Measurements from ENCODE around the gene SP140. TPM values are rescaled to one million over a fixed set of nuclear protein-coding genes. Genes with fewer than 3 reads are reported as not detected.

Gene SP140
- total and polyA plus RNA-seq, 2 experiments from 2014 or later = not detected

- no peak overlapping the region for H3K4me3 ChIP-seq
- no peaks in the 10 kb centered on the region for H3K36me3 ChIP-seq (ENCODE audit: low read depth)
- DNase-seq = no peak
- TF ChIP-seq EZH2 (IDR thresholded peaks at IDR 0.05; ENCODE audit: insufficient read depth, poor library complexity, severe bottlenecking) (no peak), EZH2phosphoT487 (IDR thresholded peaks at IDR 0.05; ENCODE audit: insufficient read depth, low read depth) (no peak)
- in situ Hi-C loops (cut with MboI) = no loop called here
- no peaks in the 10 kb centered on the region for H3F3A ChIP-seq (ENCODE audit: insufficient read depth)
- no peaks in the 10 kb centered on the region for H3K9me3 ChIP-seq (ENCODE audit: low read depth)
- H3K9ac ChIP-seq = no peak overlapping the region
- no peaks in the 10 kb centered on the region for H3K27me3 ChIP-seq (replicated peaks; ENCODE audit: insufficient read depth)
- WGBS, 2 experiments (ENCODE audit: low coverage in 1 of 2, low lambda C conversion rate in 2 of 2, missing lambda C conversion rate in 2 of 2) = 34 to 38% methylated on average over 3 of the region's 3 CpGs
- H4K20me1 ChIP-seq (ENCODE audit: insufficient read depth) = no peaks in the 10 kb centered on the region
- H3K4me1 ChIP-seq (ENCODE audit: insufficient read depth) = 0 out of 2 replicates have a peak, but pooled peaks cover 4% of the 10 kb centered on the region
- no peak overlapping the region for H2AFZ ChIP-seq
- H3K4me2 ChIP-seq (ENCODE audit: unreplicated experiment) = no peak overlapping the region
- no peaks in the 10 kb centered on the region for H3K79me2 ChIP-seq (ENCODE audit: insufficient read depth)
- no peaks in the 10 kb centered on the region for H3K9me2 ChIP-seq (ENCODE audit: insufficient read depth)
- no peak overlapping the region for H3K27ac ChIP-seq
Measured at GRCh38 chr2:230317366-230317765, 91.8 kb downstream of the SP140 start.

DNA sequence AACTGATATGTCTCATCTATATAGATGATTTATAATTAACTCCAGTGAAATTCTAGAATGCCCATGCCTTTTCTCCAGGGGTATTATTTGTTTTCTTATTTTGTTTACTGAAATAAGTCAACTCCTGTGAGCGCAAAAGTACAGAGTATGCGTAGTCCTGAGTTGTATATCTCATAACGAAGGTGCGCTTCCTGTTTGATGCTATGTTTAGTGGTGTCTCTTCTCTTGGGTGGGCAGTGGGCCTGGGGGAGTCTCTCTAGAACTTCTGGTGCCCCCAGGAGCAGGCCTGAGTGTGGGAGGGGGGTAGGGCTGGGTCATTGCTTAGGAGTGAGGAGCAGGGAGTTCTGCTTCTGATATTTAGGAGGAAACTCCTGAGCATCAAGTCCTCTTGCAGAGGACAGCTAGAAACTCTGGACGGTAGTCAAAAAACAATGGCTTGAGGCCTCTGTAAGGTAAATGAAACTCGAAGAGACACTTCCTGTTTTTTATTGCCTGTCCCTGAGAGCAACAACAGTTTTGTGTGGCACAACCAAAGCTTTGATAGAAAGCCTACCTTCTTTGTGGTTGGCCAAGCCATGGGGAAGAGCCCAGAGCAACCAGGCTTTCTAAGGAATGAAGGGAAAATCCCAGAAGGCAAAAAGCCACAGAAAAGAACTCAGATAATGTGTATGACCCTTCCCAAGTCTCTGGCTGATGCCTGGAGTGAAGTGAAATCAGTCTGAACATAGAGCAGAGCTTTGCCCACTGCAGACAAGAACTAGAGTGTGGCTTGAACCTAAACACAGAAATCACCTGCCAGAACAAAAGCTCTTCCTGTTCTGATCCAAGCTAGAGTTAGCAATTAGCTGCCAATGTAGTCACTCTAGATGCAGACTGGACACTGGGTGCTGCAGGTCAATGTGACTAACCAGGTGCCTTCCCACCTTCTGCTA, 92.9 kb downstream of the SP140 start:
- TF ChIP-seq EZH2 (IDR thresholded peaks at IDR 0.05; ENCODE audit: insufficient read depth, poor library complexity, severe bottlenecking) (no peak), EZH2phosphoT487 (IDR thresholded peaks at IDR 0.05; ENCODE audit: insufficient read depth, low read depth) (no peak)
- 59 to 60% methylated on average over 6 of the region's 6 CpGs for WGBS, 2 experiments (ENCODE audit: low coverage in 1 of 2, low lambda C conversion rate in 2 of 2, missing lambda C conversion rate in 2 of 2)
- H3K36me3 ChIP-seq (ENCODE audit: low read depth) = no peaks in the 10 kb centered on the region
- H3K4me2 ChIP-seq (ENCODE audit: unreplicated experiment) = no peak overlapping the region
- H3K9ac ChIP-seq = no peak overlapping the region
- no peak for DNase-seq
- no peak overlapping the region for H3K27ac ChIP-seq
- H3K4me3 ChIP-seq = no peak overlapping the region
- no peak overlapping the region for H2AFZ ChIP-seq
- no peaks in the 10 kb centered on the region for H3K4me1 ChIP-seq (ENCODE audit: insufficient read depth)
- no peaks in the 10 kb centered on the region for H3K27me3 ChIP-seq (replicated peaks; ENCODE audit: insufficient read depth)
- no peaks in the 10 kb centered on the region for H4K20me1 ChIP-seq (ENCODE audit: insufficient read depth)
- in situ Hi-C loops (cut with MboI) = no loop called here
- H3K9me2 ChIP-seq (ENCODE audit: insufficient read depth) = no peaks in the 10 kb centered on the region
- H3F3A ChIP-seq (ENCODE audit: insufficient read depth) = no peaks in the 10 kb centered on the region
- H3K9me3 ChIP-seq (ENCODE audit: low read depth) = no peaks in the 10 kb centered on the region
- no peaks in the 10 kb centered on the region for H3K79me2 ChIP-seq (ENCODE audit: insufficient read depth)

DNA sequence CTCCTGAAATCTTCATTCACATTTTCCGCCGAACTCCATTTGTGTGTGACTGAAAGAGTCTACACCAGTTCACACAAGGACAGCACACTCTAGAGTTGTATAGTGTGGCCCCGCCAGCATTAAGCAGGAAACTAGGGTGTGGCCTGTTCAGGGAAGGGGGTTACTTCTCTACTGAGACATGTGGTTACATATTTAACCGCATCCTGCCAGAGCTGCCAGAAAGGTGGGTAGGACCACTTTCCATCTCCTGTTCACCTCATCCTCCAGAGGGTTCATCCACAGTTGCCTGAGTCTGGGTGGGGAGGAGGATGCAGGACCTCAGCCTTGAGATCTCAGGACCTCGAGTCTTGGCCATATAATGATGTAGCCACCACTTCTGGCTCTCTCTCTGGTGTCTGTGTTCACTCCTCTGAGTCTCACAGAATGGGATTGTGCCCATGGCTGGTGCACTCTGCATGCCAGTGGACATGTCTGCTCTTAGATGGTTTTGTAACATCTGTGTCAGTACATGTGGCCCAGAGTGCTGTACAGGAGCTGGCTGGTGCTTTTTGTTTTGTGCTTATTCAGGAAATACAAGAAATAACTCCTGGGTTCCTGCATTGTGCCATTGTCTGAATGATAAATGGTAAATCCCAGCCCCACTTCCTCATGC, 93.8 kb downstream of the SP140 start:
- no peaks in the 10 kb centered on the region for H4K20me1 ChIP-seq (ENCODE audit: insufficient read depth)
- H3K9me3 ChIP-seq (ENCODE audit: low read depth) = no peaks in the 10 kb centered on the region
- DNase-seq = no peak
- H3K27ac ChIP-seq = no peak overlapping the region
- H3K36me3 ChIP-seq (ENCODE audit: low read depth) = no peaks in the 10 kb centered on the region
- H3K4me3 ChIP-seq = no peak overlapping the region
- H3K4me1 ChIP-seq (ENCODE audit: insufficient read depth) = no peaks in the 10 kb centered on the region
- H3K79me2 ChIP-seq (ENCODE audit: insufficient read depth) = no peaks in the 10 kb centered on the region
- no peak overlapping the region for H2AFZ ChIP-seq
- in situ Hi-C loops (cut with MboI) = no loop called here
- H3K4me2 ChIP-seq (ENCODE audit: unreplicated experiment) = no peak overlapping the region
- no peaks in the 10 kb centered on the region for H3K27me3 ChIP-seq (replicated peaks; ENCODE audit: insufficient read depth)
- 74% methylated on average over 5 of the region's 5 CpGs for WGBS, 2 experiments (ENCODE audit: low coverage in 1 of 2, low lambda C conversion rate in 2 of 2, missing lambda C conversion rate in 2 of 2)
- H3K9me2 ChIP-seq (ENCODE audit: insufficient read depth) = no peaks in the 10 kb centered on the region
- TF ChIP-seq EZH2 (IDR thresholded peaks at IDR 0.05; ENCODE audit: insufficient read depth, poor library complexity, severe bottlenecking) (no peak), EZH2phosphoT487 (IDR thresholded peaks at IDR 0.05; ENCODE audit: insufficient read depth, low read depth) (no peak)
- H3F3A ChIP-seq (ENCODE audit: insufficient read depth) = no peaks in the 10 kb centered on the region
- H3K9ac ChIP-seq = no peak overlapping the region

DNA sequence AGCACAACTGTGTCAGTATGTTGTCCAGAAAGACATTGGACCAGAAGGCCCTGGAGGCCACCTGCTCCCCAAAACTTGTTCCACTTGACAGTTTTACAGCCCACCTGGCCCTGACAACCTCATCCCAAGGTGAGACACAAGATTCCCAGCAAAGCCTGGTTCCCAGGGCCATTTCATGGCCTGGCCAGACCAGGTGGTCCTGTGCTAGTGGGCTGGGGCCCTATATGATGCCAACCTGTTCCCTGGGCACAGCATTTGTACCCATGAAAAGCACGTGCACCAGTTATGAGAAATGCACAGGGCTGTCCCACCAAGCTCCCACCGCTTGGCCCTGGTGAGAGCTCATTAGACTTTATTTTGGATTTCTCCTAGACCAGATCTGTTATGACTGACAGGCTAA, 95.5 kb downstream of the SP140 start:
- no peaks in the 10 kb centered on the region for H4K20me1 ChIP-seq (ENCODE audit: insufficient read depth)
- no peak overlapping the region for H3K9ac ChIP-seq
- no peak overlapping the region for H3K4me2 ChIP-seq (ENCODE audit: unreplicated experiment)
- no peaks in the 10 kb centered on the region for H3K9me3 ChIP-seq (ENCODE audit: low read depth)
- no peak overlapping the region for H2AFZ ChIP-seq
- no peak overlapping the region for H3K27ac ChIP-seq
- H3K9me2 ChIP-seq (ENCODE audit: insufficient read depth) = no peaks in the 10 kb centered on the region
- TF ChIP-seq EZH2 (IDR thresholded peaks at IDR 0.05; ENCODE audit: insufficient read depth, poor library complexity, severe bottlenecking) (no peak), EZH2phosphoT487 (IDR thresholded peaks at IDR 0.05; ENCODE audit: insufficient read depth, low read depth) (no peak)
- in situ Hi-C loops (cut with MboI) = no loop called here
- no peak overlapping the region for H3K4me3 ChIP-seq
- H3K79me2 ChIP-seq (ENCODE audit: insufficient read depth) = no peaks in the 10 kb centered on the region
- no peaks in the 10 kb centered on the region for H3K36me3 ChIP-seq (ENCODE audit: low read depth)
- WGBS, 2 experiments (ENCODE audit: low coverage in 1 of 2, low lambda C conversion rate in 2 of 2, missing lambda C conversion rate in 2 of 2) = 54 to 65% methylated on average over 2 of the region's 2 CpGs
- no peaks in the 10 kb centered on the region for H3K4me1 ChIP-seq (ENCODE audit: insufficient read depth)
- DNase-seq = no peak
- H3K27me3 ChIP-seq (replicated peaks; ENCODE audit: insufficient read depth) = no peaks in the 10 kb centered on the region
- no peaks in the 10 kb centered on the region for H3F3A ChIP-seq (ENCODE audit: insufficient read depth)

All from GM23248 (cell line).